OCI-LY1 (cell line): ENCODE results near the gene DNAJC15.

Experiments
- H2AFZ ChIP-seq: fragments of 200-600 bp; sonication (generic), shearing (Covaris generic); 2 replicates; pipeline ENCODE4 v1.6.0; 2014; ENCODE audit warnings: antibody characterized with exemption, mild to moderate bottlenecking, low read length
- H3F3A ChIP-seq: fragments of 200-600 bp; sonication (generic), shearing (Covaris generic); 2 replicates; pipeline ENCODE4 v1.6.0; 2014; ENCODE audit warnings: mild to moderate bottlenecking, antibody characterized with exemption, low read length, moderate library complexity; ENCODE audit not compliant: insufficient read depth
- H3K27ac ChIP-seq: fragments of 200-600 bp; sonication (generic); 2 replicates; pipeline ENCODE4 v1.5.1; 2014; ENCODE audit warnings: low read length, mixed run types, mild to moderate bottlenecking, low read depth; ENCODE audit not compliant: poor library complexity, severe bottlenecking
- H3K27me3 ChIP-seq: fragments of 200-600 bp; sonication (generic); 2 replicates; pipeline ENCODE4 v1.6.0; 2014; ENCODE audit warnings: antibody characterized with exemption, mild to moderate bottlenecking, low read length, moderate library complexity; ENCODE audit not compliant: insufficient read depth
- H3K36me3 ChIP-seq: fragments of 200-600 bp; sonication (generic); 2 replicates; pipeline ENCODE4 v1.6.1; 2014; ENCODE audit warnings: mild to moderate bottlenecking, antibody characterized with exemption, low read length, moderate library complexity, mixed read lengths; ENCODE audit not compliant: insufficient read depth
- H3K4me1 ChIP-seq: fragments of 200-600 bp; sonication (generic); 2 replicates; pipeline ENCODE4 v1.5.1; 2014; ENCODE audit warnings: mild to moderate bottlenecking, low read length, moderate library complexity; ENCODE audit not compliant: insufficient read depth, severe bottlenecking
- H3K4me2 ChIP-seq: fragments of 200-600 bp; sonication (generic), shearing (Covaris generic); 2 replicates; pipeline ENCODE4 v1.6.1; 2014; ENCODE audit warnings: low read length
- H3K4me3 ChIP-seq: fragments of 200-600 bp; sonication (generic); 2 replicates; pipeline ENCODE4 v1.5.1; 2014; ENCODE audit warnings: low read length, low read depth, mild to moderate bottlenecking, mixed read lengths; ENCODE audit not compliant: poor library complexity, severe bottlenecking
- H3K79me2 ChIP-seq: fragments of 200-600 bp; shearing (Covaris generic); 2 replicates; pipeline ENCODE4 v1.6.1; 2016; ENCODE audit warnings: mixed run types, low read length, mixed read lengths; ENCODE audit not compliant: insufficient read depth
- H3K9ac ChIP-seq: fragments of 200-600 bp; sonication (generic), shearing (Covaris generic); 2 replicates; pipeline ENCODE4 v1.6.1; 2014; ENCODE audit warnings: mild to moderate bottlenecking, low read length, mixed read lengths
- H3K9me2 ChIP-seq: fragments of 200-600 bp; sonication (generic), shearing (Covaris generic); 2 replicates; pipeline ENCODE4 v1.6.1; 2014; ENCODE audit warnings: low read depth, mild to moderate bottlenecking, low read length, mixed read lengths
- H3K9me3 ChIP-seq: fragments of 200-600 bp; shearing (Covaris generic); 2 replicates; pipeline ENCODE4 v1.6.1; 2014; ENCODE audit warnings: low read length, mixed read lengths
- H4K20me1 ChIP-seq: fragments of 200-600 bp; sonication (generic), shearing (Covaris generic); 2 replicates; pipeline ENCODE4 v1.6.0; 2016; ENCODE audit warnings: mild to moderate bottlenecking, low read length; ENCODE audit not compliant: insufficient read depth
- CTCF ChIP-seq: fragments of 200-600 bp; sonication (generic), shearing (Covaris generic); IDR thresholded peaks from 2 replicates; pipeline ENCODE4 v1.5.1; 2017; ENCODE audit warnings: mild to moderate bottlenecking, antibody characterized with exemption, low read length, moderate library complexity, mixed read lengths
- EZH2 ChIP-seq: fragments of 200-600 bp; sonication (generic), shearing (Covaris generic); IDR thresholded peaks from 2 replicates; pipeline ENCODE4 v1.8.0; 2017; ENCODE audit warnings: borderline replicate concordance, mixed run types, mild to moderate bottlenecking, antibody characterized with exemption, low read length, moderate library complexity, mixed read lengths

The DNAJC15 gene

GRCh38 chr13:42981317-42981716 is 42.1 kb upstream of the DNAJC15 start:
- Histone ChIP-seq H3F3A (no peaks in the 10 kb centered on the region), H3K9me2 (no peaks in the 10 kb centered on the region), H3K4me2 (no peak overlapping the region), H2AFZ (no peak overlapping the region), H3K4me3 (no peak overlapping the region), H3K9me3 (peaks cover 8% of the 10 kb centered on the region), H3K79me2 (no peaks in the 10 kb centered on the region), H3K9ac (no peak overlapping the region), H3K36me3 (no peaks in the 10 kb centered on the region), H3K4me1 (no peaks in the 10 kb centered on the region), H3K27ac (no peak overlapping the region), H3K27me3 (no peaks in the 10 kb centered on the region), H4K20me1 (no peaks in the 10 kb centered on the region)
- TF ChIP-seq CTCF (no peak), EZH2 (no peak)

- Histone ChIP-seq H3K9me3 (peaks cover 8% of the 10 kb centered on the region), H2AFZ (no peak overlapping the region), H3K27me3 (no peaks in the 10 kb centered on the region), H3K4me2 (no peak overlapping the region), H3K9ac (no peak overlapping the region), H3K4me1 (no peaks in the 10 kb centered on the region), H3F3A (no peaks in the 10 kb centered on the region), H3K27ac (no peak overlapping the region), H3K9me2 (no peaks in the 10 kb centered on the region), H3K4me3 (no peak overlapping the region), H3K79me2 (no peaks in the 10 kb centered on the region), H4K20me1 (no peaks in the 10 kb centered on the region), H3K36me3 (no peaks in the 10 kb centered on the region)
- TF ChIP-seq CTCF (no peak), EZH2 (no peak)
Measured at GRCh38 chr13:42981853-42982252, 41.5 kb upstream of the DNAJC15 start.

- Histone ChIP-seq H3K4me1 (no peaks in the 10 kb centered on the region), H3K79me2 (no peaks in the 10 kb centered on the region), H3F3A (no peaks in the 10 kb centered on the region), H3K9ac (no peak overlapping the region), H3K9me2 (no peaks in the 10 kb centered on the region), H3K4me3 (no peak overlapping the region), H2AFZ (no peak overlapping the region), H3K27ac (no peak overlapping the region), H3K9me3 (peaks cover 8% of the 10 kb centered on the region), H3K36me3 (no peaks in the 10 kb centered on the region), H3K27me3 (no peaks in the 10 kb centered on the region), H3K4me2 (no peak overlapping the region), H4K20me1 (no peaks in the 10 kb centered on the region)
- TF ChIP-seq EZH2 (no peak), CTCF (no peak)
Measured at GRCh38 chr13:42984026-42984425, 39.4 kb upstream of the DNAJC15 start.
